H1 (cell line): ENCODE measurements around the gene INHBA.

Experiments used
- CTCF ChIP-seq, 3 experiments: IDR thresholded peaks; 1 replicate in 2 of 3; 2 replicates in 1 of 3; pipeline versions ENCODE4 v1.5.1 to v1.6.1; 2011; ENCODE audit warnings: low read length in 3 of 3, mild to moderate bottlenecking in 3 of 3, inconsistent platforms in 2 of 3, low read depth in 1 of 3, moderate library complexity in 1 of 3; ENCODE audit not compliant: insufficient read depth in 1 of 3; ENCODE audit errors: control extremely low read depth in 1 of 3
- EZH2 ChIP-seq: fragments of 200-600 bp; sonication (generic); IDR thresholded peaks from 2 replicates; pipeline ENCODE4 v1.7.1; 2012; ENCODE audit warnings: low read depth, mild to moderate bottlenecking, moderate library complexity, low read length, inconsistent platforms; ENCODE audit not compliant: severe bottlenecking
- GABPA ChIP-seq: IDR thresholded peaks from 2 replicates; pipeline ENCODE4 v1.6.1; 2011; ENCODE audit warnings: mild to moderate bottlenecking, low read length, moderate library complexity, borderline replicate concordance; ENCODE audit not compliant: insufficient read depth
- POLR2A ChIP-seq, 2 experiments: IDR thresholded peaks; 1 replicate in 1 of 2; 2 replicates in 1 of 2; pipeline ENCODE4 v1.6.1; 2011; ENCODE audit warnings: low read depth in 2 of 2, low read length in 2 of 2, mild to moderate bottlenecking in 2 of 2; ENCODE audit errors: control extremely low read depth in 1 of 2
- POLR2AphosphoS5 ChIP-seq: IDR thresholded peaks from 2 replicates; pipeline ENCODE4 v1.6.1; 2011; ENCODE audit warnings: low read depth, low read length
- TBP ChIP-seq: IDR thresholded peaks from 2 replicates; pipeline ENCODE4 v1.6.1; 2011; ENCODE audit warnings: low read depth, low read length, improper control_type of control experiment

- TF ChIP-seq POLR2AphosphoS5 (no peak), CTCF (IDR thresholded peaks at IDR 0.05; ENCODE audit: control extremely low read depth in 1 of 3, insufficient read depth in 1 of 3, low read depth in 1 of 3, low read length in 3 of 3) (no peak), EZH2 (no peak), GABPA (no peak), POLR2A (IDR thresholded peaks at IDR 0.05; ENCODE audit: control extremely low read depth in 1 of 2, low read depth in 2 of 2, low read length in 2 of 2) (no peak), TBP (no peak)
Measured at GRCh38 chr7:41715000-41715399, 12.1 kb upstream of the INHBA start.
